C4-2B (cell line): Measurements from ENCODE around the gene SCAP.
A peak's percentile ranks its signal among the peaks of the same experiment; 100 is the strongest.
"Not testable (repeated sequence)": the region's sequence is repeated elsewhere in the genome, so short reads cannot be mapped to it uniquely, and the experiment has no call there.

Experiments
- H3K27ac ChIP-seq: fragments of 450-650 bp; 2 replicates; pipeline ENCODE4 v1.5.1; 2017
- CTCF ChIP-seq: fragments of 450-650 bp; conservative IDR thresholded peaks from 2 replicates; pipeline ENCODE4 v1.5.1; 2017; ENCODE audit warnings: mild to moderate bottlenecking
- ZFX ChIP-seq: fragments of 450-650 bp; IDR thresholded peaks from 2 replicates; pipeline ENCODE4 v1.6.1; 2017

Gene SCAP

GRCh38 chr3:47515100-47515499, 39.4 kb upstream of the SCAP start:
- H3K27ac ChIP-seq: no peak overlapping the region
- no peak for TF ChIP-seq CTCF
- no peak for TF ChIP-seq ZFX

GRCh38 chr3:47513125-47513929, 37.6 kb upstream of the SCAP start, which contains the start of gene ELP6:
Gene ELP6, minus strand, starts transcription at chr3:47513712. Its CDS starts 122 bp downstream, at chr3:47513590.
- peak within 1 kb of the TSS; percentile 94 for H3K27ac ChIP-seq
- TF ChIP-seq CTCF (peak; percentile 49), ZFX (peak; percentile 53; the same call in 1 of the 2 replicates)

DNA sequence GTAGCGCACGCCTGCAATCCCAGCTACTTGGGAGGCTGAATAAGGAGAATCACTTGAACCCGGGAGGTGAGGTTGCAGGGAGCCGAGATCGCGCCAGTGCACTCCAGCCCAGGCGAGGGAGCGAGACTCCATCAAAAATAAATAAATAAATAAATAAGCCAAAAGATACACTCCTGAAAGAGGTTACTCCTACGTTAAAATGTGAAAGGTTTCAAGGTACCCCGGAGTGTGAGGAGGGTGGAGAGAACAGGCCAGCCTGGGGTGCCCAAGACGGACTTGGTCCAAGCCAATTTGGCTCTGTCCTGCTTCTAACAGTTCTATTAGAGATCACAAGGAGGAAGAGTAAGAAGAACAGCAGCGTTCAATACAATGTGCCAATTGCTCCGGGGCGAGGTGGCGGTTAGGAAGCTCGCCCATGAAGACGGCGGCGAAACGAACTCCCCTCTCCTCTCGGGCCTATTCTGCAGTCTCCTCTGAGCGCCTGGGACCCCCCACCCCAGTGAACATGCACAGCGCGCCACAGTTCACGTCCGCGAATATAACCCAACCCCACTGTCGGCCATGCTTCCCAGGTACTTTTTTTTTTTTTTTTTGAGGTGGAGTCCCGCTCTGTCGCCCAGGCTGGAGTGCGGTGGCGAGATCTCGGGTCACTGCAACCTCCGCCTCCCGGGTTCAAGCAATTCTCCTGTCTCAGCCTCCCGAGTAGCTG, 36.8 kb upstream of the SCAP start:
- TF ChIP-seq CTCF (no peak), ZFX (no peak)
- peak overlapping the region; percentile 94 for H3K27ac ChIP-seq

GRCh38 chr3:47505267-47505666, 29.5 kb upstream of the SCAP start:
- not testable (repeated sequence) for H3K27ac ChIP-seq

- no peak overlapping the region for H3K27ac ChIP-seq
Measured at GRCh38 chr3:47504113-47504512, 28.4 kb upstream of the SCAP start.

GRCh38 chr3:47503033-47503432, 27.3 kb upstream of the SCAP start:
- TF ChIP-seq ZFX: no peak
- TF ChIP-seq CTCF: no peak
- H3K27ac ChIP-seq: no peak overlapping the region

More at GRCh38 chr3:47504113-47504512, 28.4 kb upstream of the SCAP start:
- TF ChIP-seq CTCF (no peak), ZFX (no peak)

- TF ChIP-seq CTCF (no peak), ZFX (no peak)
- H3K27ac ChIP-seq: peak overlapping the region; percentile 23; the same call in 1 of the 2 replicates
Measured at GRCh38 chr3:47496892-47497291, 21.2 kb upstream of the SCAP start.
